Cardiac muscle cell (in vitro differentiated cells and primary cell): ENCODE data around the gene ELOVL1. TPM values are rescaled to one million over a fixed set of nuclear protein-coding genes. Genes with fewer than 3 reads are reported as not detected.

Experiments used
- DNase-seq, 2 donors: peaks; one replicate each; pipeline versions ENCODE4 v3.0.0 to v3.0.0-alpha.2; 2010 to 2017; ENCODE audit warnings: low read depth in 1 of 2, low spot score in 1 of 2
- H3K27ac ChIP-seq: fragments of 200-600 bp; sonication (generic); 2 replicates; pipeline ENCODE4 v1.5.1; 2016
- H3K27me3 ChIP-seq: fragments of 200-600 bp; sonication (generic); 2 replicates; pipeline ENCODE4 v1.6.0; 2016; ENCODE audit warnings: control low read depth
- H3K36me3 ChIP-seq: fragments of 200-600 bp; sonication (generic); 2 replicates; pipeline ENCODE4 v1.5.1; 2016; ENCODE audit warnings: control low read depth
- H3K4me1 ChIP-seq: fragments of 200-600 bp; sonication (generic); 2 replicates; pipeline ENCODE4 v1.8.1; 2017; ENCODE audit warnings: low read depth, mild to moderate bottlenecking, mixed run types
- H3K4me3 ChIP-seq: fragments of 200-600 bp; sonication (generic); 2 replicates; pipeline ENCODE4 v1.5.1; 2016; ENCODE audit warnings: mild to moderate bottlenecking
- H3K9me3 ChIP-seq: fragments of 200-600 bp; sonication (generic); 2 replicates; pipeline ENCODE4 v1.5.1; 2017; ENCODE audit warnings: low read depth, mild to moderate bottlenecking, control low read depth
- polyA plus RNA-seq: library from polyadenylated mRNA; unstranded; fragments of >200 nt; fragmentation: Nextera tagmentation; extraction: Ambion mirVana; gene quantifications from 2 replicates; pipeline ENCODE4 v1.2.1, GENCODE V29; 2016
- total RNA-seq: library from RNA; depleted of rRNA; stranded (reverse); fragments of >200 nt; gene quantifications from 2 replicates; pipeline ENCODE4 v1.2.3, GENCODE V29; 2016
- TF ChIP-seq, protein P1 (sequence below): IDR thresholded peaks from 2 replicates; pipeline ENCODE4 v1.5.1; 2012; ENCODE audit warnings: low read depth, mild to moderate bottlenecking, low read length

Gene ELOVL1
- total and polyA plus RNA-seq, 2 experiments from 2014 or later, result 18.5 to 50.0 TPM

DNA sequence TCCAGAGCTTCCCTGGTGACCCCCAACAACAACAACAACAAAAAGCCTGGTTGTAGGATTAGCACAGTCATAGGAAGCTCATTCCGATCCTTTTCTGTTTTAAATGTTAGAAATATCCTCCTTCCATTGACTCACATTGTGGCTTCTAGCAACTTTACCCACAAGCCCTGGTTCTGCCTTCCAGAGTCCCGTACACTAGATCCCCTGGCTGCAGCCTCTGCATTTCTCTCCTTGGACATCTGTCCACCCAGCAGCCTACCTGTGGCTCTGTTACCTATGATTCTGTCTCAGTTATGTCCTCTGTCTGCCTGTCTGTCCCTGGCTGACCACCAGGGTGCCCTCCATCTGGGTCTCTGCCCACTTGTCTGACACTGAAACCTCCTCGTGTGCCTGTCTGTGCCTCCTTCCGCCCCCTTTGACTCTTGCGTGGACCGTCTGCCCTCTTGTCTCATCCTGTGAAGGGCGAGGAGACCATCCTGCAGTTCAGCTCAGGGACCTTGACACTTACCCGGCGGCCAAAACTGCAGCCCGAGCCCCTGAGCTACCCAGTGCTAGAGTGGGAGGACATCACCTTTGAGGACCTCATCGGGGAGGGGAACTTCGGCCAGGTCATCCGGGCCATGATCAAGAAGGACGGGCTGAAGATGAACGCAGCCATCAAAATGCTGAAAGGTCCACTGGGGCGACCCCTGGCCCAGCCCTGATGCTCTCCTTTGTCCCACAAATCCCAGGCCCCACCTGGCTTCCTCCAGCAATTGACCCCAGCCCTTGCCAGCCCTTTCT lies 50.9 kb downstream of the ELOVL1 start:
- TF ChIP-seq, protein P1, sequence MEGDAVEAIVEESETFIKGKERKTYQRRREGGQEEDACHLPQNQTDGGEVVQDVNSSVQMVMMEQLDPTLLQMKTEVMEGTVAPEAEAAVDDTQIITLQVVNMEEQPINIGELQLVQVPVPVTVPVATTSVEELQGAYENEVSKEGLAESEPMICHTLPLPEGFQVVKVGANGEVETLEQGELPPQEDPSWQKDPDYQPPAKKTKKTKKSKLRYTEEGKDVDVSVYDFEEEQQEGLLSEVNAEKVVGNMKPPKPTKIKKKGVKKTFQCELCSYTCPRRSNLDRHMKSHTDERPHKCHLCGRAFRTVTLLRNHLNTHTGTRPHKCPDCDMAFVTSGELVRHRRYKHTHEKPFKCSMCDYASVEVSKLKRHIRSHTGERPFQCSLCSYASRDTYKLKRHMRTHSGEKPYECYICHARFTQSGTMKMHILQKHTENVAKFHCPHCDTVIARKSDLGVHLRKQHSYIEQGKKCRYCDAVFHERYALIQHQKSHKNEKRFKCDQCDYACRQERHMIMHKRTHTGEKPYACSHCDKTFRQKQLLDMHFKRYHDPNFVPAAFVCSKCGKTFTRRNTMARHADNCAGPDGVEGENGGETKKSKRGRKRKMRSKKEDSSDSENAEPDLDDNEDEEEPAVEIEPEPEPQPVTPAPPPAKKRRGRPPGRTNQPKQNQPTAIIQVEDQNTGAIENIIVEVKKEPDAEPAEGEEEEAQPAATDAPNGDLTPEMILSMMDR, result peak; percentile 18
- Histone ChIP-seq H3K4me1 (no peaks in the 10 kb centered on the region), H3K27me3 (no peaks in the 10 kb centered on the region), H3K27ac (no peak overlapping the region), H3K9me3 (no peaks in the 10 kb centered on the region), H3K36me3 (no peaks in the 10 kb centered on the region), H3K4me3 (no peak overlapping the region)
- DNase-seq, result no peak

DNA sequence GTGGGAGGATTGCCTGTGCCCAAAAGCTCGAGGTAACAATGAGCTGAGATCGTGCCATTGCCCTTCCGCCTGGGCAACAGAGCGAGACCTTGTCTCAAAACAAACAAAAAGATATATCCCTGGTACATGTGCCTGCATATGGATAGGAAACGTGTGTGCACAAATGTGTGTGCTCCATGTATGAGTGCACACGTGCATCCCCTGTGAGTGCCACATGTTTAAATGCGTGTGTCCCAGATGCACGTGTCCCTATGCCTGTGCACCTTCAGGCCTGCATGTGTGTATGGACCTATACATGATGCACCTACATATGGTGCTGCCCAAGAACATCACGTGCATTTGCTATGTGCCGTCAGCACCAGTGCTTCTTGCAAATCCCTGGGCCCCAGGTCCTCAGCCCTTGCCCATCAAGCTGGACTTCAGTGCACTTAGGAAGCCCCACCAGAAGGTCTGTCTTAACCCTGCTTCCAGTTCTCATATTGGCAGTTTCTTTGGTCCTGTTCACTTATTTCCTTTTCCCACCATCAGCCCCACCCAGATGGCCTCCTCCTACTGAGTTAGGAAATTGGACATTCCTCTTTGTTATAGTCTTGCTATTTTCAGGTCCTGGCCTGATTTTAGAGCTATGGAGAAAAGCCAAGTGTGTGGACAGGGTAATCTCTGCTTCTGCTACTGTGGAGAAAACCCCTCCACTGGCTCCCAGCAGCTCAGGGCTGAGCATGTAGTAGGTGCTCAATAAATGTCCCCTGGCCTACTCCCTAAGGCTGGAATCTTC lies 51.7 kb downstream of the ELOVL1 start:
- Histone ChIP-seq H3K4me1 (no peaks in the 10 kb centered on the region), H3K27me3 (no peaks in the 10 kb centered on the region), H3K27ac (no peak overlapping the region), H3K36me3 (no peaks in the 10 kb centered on the region), H3K4me3 (no peak overlapping the region), H3K9me3 (no peaks in the 10 kb centered on the region)
- DNase-seq, result peak in 1 of 2 donors; percentile 53
- TF ChIP-seq, protein P1, result no peak

DNA sequence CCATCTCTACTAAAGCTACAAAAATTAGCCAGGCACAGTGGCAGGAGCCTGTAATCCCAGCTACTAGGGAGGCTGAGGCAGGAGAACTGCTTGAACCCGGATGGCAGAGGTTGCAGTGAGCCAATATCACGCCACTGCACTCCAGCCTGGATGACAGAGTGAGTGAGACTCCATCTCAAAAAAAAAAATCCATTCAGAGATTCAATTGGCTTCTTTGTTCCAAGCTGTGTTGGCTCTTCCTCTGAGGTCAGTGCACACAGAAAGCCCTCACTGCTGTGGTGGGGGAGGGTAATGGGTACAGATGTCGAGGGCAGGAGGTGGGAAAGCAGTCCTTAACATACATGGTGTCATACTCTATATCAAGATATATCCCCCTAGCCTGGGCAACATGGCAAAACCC lies 52.3 kb downstream of the ELOVL1 start:
- TF ChIP-seq, protein P1, result no peak
- no peaks in the 10 kb centered on the region for H3K27me3 ChIP-seq
- no peak for DNase-seq
- no peak overlapping the region for H3K4me3 ChIP-seq
- H3K9me3 ChIP-seq, result no peaks in the 10 kb centered on the region
- H3K4me1 ChIP-seq, result no peaks in the 10 kb centered on the region
- H3K27ac ChIP-seq, result no peak overlapping the region
- no peaks in the 10 kb centered on the region for H3K36me3 ChIP-seq

DNA sequence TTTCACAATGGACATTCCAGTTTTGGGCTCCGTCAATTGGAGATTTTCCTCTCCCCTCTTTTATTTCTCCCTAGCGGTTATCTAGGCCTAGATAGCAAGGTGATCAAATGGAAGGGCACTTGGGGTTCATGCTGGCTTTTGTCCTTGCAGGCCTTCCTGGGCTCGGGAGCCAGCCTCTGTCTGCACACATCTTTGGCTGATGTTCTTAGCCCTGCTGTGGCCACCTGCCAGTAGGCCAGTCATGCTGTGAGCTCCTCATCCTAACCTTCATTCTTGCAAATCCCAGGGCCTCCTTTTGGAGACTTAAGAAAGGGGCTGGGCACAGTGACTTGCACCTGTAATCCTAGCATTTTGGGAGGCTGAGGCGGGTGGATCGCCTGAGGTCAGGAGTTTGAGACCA lies 53.6 kb downstream of the ELOVL1 start:
- TF ChIP-seq, protein P1, result no peak
- Histone ChIP-seq H3K4me1 (no peaks in the 10 kb centered on the region), H3K36me3 (no peaks in the 10 kb centered on the region), H3K27me3 (no peaks in the 10 kb centered on the region), H3K27ac (no peak overlapping the region), H3K4me3 (no peak overlapping the region), H3K9me3 (no peaks in the 10 kb centered on the region)
- DNase-seq, result no peak

DNA sequence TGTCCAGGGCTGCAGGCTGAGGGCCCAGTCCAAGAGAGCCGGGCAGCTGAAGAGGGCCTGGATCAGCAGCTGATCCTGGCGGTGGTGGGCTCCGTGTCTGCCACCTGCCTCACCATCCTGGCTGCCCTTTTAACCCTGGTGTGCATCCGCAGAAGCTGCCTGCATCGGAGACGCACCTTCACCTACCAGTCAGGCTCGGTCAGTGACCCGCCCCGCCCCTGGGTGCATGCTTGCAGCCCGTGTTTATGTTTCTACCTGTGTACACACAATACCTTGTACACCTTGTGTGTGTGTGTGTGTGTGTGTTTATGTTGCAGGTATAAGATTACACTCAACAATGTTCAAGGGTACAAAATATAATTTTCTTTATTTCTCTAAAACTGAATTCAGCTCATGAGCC lies 54.0 kb downstream of the ELOVL1 start:
- no peaks in the 10 kb centered on the region for H3K4me1 ChIP-seq
- H3K27ac ChIP-seq, result no peak overlapping the region
- no peak for DNase-seq
- no peaks in the 10 kb centered on the region for H3K36me3 ChIP-seq
- H3K27me3 ChIP-seq, result no peaks in the 10 kb centered on the region
- TF ChIP-seq, protein P1, result no peak
- no peaks in the 10 kb centered on the region for H3K9me3 ChIP-seq
- H3K4me3 ChIP-seq, result no peak overlapping the region

Other genes with a start within 250 kb of the ELOVL1 start
- 48.2 and 62.5 TPM in 2 replicates for gene EBNA1BP2, start 195.7 kb downstream of the ELOVL1 start, total RNA-seq
- gene EBNA1BP2, start 195.7 kb downstream of the ELOVL1 start, polyA plus RNA-seq, result 60.0 and 65.0 TPM in 2 replicates
- gene CFAP57, start 195.7 kb downstream of the ELOVL1 start, total RNA-seq, result 0.11 TPM in 1 of 2 replicates, not detected in the other
- gene CFAP57, start 195.7 kb downstream of the ELOVL1 start, polyA plus RNA-seq, result 0.09 and 0.72 TPM in 2 replicates
- gene TMEM125, start 98.0 kb downstream of the ELOVL1 start, total RNA-seq, result 2.0 and 2.3 TPM in 2 replicates
- gene TMEM125, start 98.0 kb downstream of the ELOVL1 start, polyA plus RNA-seq, result 2.0 and 2.7 TPM in 2 replicates
- gene C1orf210, start 82.4 kb downstream of the ELOVL1 start, total RNA-seq, result 0.12 TPM in 1 of 2 replicates, not detected in the other
- not detected in 2 replicates for gene C1orf210, start 82.4 kb downstream of the ELOVL1 start, polyA plus RNA-seq
- 2.2 and 5.0 TPM in 2 replicates for gene TIE1, start 67.0 kb downstream of the ELOVL1 start, total RNA-seq
- 4.3 TPM in 1 of 2 replicates, not detected in the other for gene TIE1, start 67.0 kb downstream of the ELOVL1 start, polyA plus RNA-seq
- gene MPL, start 30.2 kb downstream of the ELOVL1 start, total RNA-seq, result not detected in 2 replicates
- gene MPL, start 30.2 kb downstream of the ELOVL1 start, polyA plus RNA-seq, result 0.10 TPM in 1 of 2 replicates, not detected in the other
- gene CDC20, start 9.0 kb downstream of the ELOVL1 start, total RNA-seq, result 14.4 and 134 TPM in 2 replicates
- 18.7 and 163 TPM in 2 replicates for gene CDC20, start 9.0 kb downstream of the ELOVL1 start, polyA plus RNA-seq
- 25.5 and 31.3 TPM in 2 replicates for gene MED8, start 21.8 kb upstream of the ELOVL1 start, total RNA-seq
- 33.3 and 38.8 TPM in 2 replicates for gene MED8, start 21.8 kb upstream of the ELOVL1 start, polyA plus RNA-seq
- gene SZT2, start 21.9 kb upstream of the ELOVL1 start, total RNA-seq, result 16.5 and 28.2 TPM in 2 replicates
- 10.3 and 11.5 TPM in 2 replicates for gene SZT2, start 21.9 kb upstream of the ELOVL1 start, polyA plus RNA-seq
- 37.2 and 65.2 TPM in 2 replicates for gene HYI, start 85.9 kb upstream of the ELOVL1 start, total RNA-seq
- 15.5 and 35.2 TPM in 2 replicates for gene HYI, start 85.9 kb upstream of the ELOVL1 start, polyA plus RNA-seq
- 33.9 and 72.8 TPM in 2 replicates for gene PTPRF, start 162.9 kb upstream of the ELOVL1 start, total RNA-seq
- gene PTPRF, start 162.9 kb upstream of the ELOVL1 start, polyA plus RNA-seq, result 44.1 and 70.9 TPM in 2 replicates